Activated CD8-positive, alpha-beta memory T cell treated with anti-CD3 and anti-CD28 coated beads for 1 hour (primary cell): ENCODE data around the gene FLRT3.

ENCODE experiments used
- DNase-seq, 2 donors: peaks; one replicate each; pipeline ENCODE4 v3.0.0-alpha.2; 2020; ENCODE audit warnings: low read depth in 1 of 2; ENCODE audit errors: extremely low read depth in 1 of 2

FLRT3 gene

DNA sequence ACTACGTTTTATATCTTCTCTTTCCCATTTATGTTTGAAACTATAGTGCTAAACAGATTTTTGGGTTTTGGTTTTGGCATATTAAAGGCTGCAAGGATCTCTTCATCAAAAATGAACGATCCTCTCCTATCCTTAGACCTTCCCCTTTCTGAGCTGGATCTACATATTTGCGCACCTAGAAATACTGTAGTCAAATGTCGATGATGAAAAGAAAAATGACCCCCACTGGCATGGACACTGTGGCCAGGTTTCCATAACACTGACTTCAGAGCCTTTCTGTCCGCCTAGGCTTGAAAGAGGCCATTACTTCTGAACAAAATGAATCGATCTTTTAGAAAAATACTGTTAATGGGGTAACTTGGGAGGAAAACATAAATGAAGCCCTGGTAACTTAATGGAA lies 5.8 kb downstream of the FLRT3 start:
- DNase-seq, result no peak

DNA sequence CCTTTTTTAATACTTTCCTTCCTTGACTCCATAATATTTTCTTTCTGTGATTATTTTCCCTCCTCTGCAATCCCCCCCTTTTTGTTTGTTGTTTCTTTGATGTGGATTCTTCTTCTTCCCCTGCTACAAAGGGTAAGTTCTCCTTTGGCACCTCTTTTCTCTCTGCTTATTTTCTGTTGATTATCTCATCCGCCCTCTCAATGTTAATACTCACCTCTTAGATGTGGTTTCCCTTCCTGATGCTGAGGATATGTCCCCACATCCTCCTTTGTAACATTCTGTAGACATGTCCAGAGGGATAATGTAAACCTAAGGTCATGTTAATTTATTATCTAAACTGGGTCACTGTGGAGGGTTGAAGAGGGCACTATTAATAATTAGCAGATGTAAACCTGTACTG lies 17.7 kb downstream of the FLRT3 start:
- DNase-seq, result no peak

DNA sequence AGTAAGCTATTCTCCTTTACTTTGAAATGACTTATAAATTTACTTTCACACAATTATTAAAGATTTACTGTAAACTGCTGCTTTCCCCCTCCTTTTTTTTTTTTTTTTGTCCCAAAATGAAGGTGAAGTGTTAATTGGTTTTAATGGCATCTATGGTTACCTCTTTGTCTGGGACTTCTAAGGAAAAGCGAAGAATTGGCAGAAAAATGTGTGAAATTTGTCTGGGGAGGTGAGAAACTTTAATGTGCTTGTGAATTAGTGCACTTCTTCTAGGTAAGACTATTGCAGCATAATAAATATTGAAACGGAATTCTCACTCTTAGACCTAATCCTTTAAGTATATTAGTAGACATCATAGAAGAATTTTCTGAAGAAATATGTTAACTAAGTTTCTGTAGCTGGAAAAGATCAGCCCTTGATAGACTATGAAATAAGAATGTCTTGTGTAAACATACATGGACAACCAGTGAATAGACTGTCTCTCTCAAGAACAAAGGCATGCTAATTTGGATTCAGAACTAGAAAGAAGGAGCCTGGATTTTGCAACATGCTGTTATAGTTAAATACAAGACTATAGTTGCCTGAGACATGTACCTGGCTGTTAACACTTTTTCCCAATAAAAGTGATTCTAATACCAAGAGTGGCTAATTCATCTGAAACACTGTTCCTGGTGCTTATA lies 23.9 kb downstream of the FLRT3 start:
- no peak for DNase-seq

DNA sequence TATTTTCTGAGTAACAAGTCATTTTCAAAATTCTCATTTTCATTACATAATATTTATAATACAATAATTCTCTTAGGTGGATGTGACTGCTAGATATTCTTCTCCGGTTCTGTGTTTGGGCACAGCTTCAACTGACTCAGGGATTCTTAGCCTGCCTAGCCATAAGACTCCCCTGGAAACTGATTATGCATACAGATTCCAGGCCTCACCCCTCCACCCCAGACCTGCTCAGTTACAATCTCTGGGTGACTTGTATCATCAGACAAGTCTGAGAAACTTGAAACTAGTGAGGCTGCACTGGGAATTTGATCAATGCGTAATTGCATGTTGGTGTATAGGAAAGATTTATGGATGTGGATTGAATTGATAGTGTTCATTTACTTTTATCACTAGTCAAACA lies 25.4 kb downstream of the FLRT3 start:
- no peak for DNase-seq

DNA sequence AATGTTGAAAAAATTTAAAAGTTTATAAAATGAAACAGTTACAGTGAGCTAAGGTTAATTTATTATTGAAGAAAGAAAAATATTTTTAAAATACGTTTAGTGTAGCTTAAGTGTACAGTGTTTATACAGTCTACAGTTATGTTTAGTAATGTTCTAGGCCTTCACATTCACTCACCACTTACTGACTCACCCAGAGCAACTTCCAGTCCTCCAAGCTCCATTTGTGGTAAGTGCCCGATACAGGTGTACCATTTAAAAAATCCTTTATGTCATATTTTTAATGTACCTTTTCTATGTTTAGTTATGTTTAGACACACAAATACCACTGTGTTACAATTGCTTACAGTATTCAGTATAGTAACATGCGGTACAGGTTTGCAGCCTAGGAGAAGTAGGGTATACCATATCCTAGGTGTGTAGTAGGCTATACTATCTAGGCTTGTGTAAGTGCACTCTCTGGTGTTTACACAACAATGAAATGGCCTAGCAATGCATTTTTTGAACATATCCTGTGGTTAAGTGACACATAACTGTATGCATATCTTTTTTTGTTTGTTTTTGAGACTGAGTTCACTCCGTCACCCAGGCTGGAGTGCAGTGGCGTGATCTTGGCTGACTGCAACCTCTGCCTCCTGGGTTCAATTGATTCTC lies 26.3 kb downstream of the FLRT3 start:
- DNase-seq, result no peak

DNA sequence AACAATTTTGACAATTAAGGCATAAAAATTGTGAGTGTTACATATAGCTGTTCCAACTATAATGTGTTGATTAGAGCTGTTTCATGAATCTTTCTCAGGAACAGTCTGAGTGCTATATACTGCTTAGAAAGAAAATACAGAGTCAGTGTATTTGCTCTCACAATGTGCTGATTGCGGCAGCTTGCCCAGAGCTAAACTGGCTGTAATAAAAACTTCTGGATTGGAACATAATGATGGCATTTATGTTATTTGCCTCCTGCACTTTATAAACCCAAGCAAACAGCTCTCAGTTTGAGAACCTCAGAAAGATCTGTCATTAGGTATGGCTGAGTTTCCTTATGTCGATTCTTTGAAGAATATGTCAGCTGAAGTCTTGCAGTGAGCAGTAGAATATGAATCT lies 29.5 kb downstream of the FLRT3 start:
- DNase-seq, result no peak

DNA sequence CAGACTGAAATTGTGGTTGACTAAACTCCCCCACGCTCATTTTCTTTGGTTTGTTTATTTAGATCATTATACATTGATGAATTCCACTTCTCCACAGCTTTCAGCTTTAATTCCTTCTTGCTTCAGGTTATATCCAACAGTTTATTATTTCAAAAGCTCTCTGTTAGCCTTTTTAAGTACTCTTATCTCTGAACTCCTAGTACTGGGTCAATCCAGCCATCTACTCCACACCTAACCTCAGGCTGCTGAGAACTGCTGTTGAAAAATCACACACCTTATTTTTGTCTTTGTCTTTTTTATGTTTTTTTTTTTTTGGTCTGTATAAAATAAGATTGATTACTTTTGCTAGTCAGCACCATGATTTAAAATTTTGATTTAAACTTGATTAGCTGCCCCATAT lies 32.9 kb downstream of the FLRT3 start:
- no peak for DNase-seq

DNA sequence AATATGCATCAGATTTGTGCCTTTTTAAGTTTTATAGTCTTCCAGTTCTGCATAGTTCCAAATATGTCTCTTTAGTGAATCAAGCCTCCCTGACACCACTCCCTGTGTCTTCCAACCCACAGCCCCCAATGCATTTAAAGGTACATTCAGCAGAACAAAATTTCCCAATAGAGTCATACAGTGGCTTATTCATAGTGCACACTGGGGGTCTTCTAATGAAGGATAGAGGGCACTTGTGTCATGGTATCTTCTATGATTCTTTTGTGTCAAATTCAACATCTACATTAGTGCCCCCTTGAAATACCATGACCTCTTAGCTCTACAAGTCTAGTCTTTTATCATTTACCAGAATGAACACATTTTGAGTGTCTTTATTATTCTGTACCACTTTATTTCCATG lies 33.8 kb downstream of the FLRT3 start:
- DNase-seq, result no peak

DNA sequence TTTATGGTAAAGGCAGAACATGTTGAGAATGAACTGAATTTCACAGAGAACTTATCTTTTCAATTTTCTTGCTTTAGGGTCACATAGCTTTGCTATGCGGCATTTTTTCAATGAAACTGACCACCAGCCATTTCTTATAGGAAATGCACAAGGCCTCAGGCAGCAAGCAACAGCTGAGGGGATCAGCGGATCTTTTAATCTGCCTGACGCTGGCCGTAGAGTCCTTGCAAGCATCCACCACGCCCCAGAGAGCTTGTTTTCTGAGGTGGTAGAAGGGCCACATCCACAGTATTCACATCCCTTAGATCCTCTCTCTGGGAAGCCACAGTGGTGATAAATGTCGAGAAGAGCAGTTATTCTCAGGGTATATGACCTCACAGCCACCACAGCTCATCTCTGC lies 34.3 kb downstream of the FLRT3 start:
- DNase-seq, result no peak

DNA sequence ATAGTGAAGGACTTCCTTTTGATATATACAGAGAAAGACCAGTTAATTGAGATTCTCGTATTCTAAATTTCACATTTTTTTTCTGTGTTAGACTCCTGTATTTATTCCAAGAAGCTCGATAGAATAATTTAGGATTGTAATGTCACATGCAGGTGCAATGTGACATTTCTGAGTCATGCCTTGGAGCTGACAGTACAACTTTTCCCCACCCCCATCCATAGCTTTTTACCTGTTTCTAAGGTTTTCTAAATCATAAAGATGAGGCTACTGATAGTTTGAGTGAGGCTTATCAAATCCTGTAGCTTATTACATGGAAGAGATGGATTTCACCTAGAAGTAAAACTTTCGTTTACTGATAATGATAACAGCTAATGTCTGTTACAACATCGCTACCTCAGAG lies 37.6 kb downstream of the FLRT3 start:
- DNase-seq, result no peak

DNA sequence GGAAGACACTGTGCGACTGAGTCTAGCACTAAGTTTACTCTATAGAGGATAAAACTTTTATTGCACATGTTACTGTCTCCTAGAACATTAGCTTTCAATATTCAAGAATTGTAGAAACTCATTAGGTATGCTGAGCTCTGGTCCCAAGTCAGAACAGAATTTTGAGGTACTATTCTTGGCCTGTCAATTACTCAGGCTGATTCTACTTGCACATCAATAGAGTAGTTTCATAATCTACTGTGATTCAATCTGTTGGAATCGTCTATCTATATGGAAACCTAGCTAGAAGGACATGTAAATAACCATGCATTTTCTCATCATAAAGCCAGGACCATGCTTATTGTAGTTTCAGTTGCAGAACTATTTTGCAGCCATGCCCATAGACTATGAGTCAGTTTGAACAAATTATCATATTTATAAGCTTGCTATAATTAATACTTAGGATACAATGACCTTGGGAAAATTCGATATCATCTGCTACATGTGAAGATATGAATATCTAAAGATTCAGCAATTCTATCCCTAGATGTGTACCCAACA lies 41.6 kb downstream of the FLRT3 start:
- DNase-seq, result no peak

DNA sequence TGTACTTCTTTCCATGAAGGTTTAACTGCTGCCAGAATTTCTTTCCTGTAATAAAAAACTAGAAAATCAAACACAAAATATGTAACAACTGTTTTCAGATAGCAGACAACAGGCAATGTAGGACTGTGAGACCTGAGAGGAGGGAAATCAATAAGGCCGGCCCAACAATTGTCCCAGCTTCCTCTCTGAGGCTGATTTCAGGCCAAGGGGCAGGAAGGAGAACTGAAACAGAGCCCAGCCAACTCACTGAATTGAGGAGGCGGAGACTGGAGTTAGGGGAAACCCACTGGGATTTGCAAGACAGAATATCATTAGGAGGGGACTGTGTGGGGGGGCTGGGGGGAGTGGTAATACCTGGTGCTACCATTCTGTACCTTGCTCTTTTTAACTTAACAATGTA lies 42.2 kb downstream of the FLRT3 start:
- no peak for DNase-seq

DNA sequence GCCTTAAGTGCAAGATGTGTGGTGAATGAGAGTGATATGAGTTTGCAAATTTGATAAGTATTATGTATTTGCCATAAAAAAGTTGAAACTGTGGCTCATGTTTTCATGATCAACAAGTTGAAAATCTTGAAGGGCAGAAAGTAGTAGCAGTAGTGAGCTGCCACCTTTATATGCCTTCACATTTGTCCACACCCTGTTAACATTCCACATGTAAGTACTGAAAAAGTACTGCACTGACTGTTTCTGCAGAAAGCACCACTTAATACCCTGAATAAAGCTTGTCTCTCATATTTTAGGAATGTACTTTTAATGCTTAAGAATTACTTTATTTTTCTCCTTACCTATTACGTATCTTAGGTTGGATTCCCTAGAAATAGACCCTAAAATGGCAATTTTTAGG lies 45.9 kb downstream of the FLRT3 start:
- no peak for DNase-seq

DNA sequence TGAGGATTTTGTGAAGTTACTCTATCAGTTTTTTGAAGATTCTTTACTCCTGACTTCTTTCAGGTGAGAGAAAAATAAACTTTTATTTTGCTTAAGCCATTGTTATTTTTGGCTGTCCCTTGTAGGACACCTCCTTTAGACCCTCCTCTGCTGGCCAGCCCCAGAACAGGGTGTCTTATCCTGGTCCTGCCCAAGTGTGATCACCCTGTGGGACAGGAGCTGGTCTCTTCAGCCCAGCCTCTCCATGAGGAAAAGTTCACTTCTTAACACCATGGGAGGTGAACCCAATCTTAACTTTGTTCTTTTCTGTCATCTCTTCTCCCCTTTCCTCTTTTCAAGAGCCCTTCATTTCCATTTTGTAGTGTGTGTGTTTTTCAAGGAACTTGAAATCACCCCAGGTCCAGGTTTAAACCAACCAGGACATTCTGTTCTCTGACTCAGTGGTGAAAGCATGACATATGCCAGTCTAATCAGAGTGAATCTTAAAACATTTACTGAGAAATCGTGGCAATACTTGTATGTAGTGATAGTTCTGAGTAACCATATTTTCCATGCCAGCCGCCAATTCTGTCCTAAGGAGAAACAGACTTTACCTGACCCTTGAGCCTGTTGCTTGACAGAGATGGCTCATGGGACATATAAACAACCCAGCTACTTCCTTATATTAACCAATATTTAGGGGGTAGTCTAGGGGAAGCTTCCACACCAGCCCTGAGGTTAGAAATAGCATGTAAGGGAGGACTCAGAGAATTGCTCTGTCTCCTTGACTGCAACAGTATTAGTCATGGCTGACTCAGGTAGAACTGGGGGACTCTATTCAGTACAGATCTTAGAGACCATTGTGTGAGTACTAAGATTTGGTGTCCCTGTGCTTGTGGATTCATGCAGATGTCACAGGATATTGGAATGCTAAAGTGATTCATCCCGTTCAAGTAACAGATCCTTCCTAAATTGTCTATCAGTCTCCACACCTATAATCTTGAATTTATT lies 48.8 kb downstream of the FLRT3 start:
- DNase-seq, result no peak

DNA sequence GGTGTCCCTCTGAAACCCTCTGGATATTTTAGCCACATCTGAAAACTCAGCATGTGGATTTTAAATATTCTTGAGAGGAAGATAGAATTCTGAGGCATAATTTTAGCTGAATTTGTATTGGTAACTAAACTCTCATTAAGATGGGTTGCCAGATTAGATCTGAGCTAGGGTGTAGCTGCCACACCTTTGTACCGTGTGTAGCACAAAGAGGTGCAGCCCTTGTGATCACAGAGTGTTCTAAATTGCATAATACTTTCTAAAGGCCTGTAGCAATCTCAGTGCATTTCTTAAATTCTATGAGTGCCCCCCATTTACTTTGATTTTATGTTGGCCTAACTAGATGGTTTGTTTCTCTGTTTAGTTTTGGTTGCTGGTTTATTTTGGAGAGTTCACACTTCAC lies 53.0 kb downstream of the FLRT3 start:
- DNase-seq, result no peak

DNA sequence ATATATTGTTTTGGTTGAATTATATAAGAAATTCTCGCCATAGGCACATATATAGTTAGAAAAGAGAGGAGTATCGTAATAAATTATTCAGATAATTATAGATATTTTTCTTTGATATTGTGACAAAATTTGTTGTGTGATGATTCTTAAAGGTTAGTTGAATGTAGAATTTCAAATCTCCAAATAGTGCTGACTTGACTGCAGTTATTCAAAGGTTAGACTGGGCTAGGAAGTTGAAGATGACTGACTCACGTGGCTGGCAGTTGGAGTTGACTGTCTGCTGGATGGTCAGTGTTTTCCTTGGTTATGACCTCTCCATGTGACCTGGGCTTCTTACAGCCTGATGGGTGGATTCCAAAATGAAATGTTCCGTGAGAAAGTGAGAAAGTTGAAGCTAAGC lies 55.3 kb downstream of the FLRT3 start:
- no peak for DNase-seq
